ENCODE data around the gene DGKE.

DNA sequence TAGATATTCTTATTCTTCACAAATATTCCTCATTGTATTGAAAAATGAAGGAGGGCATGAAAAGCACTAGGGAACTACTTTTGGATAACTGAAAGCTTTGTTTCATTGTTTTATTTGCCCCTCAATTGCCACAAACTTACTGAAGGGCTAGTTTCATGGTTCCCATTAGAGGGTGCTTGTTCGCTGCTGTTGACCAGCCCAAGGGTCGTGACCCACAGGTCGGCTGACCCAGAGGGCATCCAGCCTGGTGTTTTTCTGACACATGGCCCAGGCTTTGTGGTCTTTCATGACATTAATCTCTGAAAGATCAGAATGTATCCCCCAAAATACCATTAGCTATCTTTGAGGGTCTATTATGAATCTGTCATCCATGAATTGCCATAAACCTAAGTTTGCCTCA is 30.0 kb downstream of the DGKE start:
- no peak for TF ChIP-seq POU2F2 (IDR thresholded peaks at IDR 0.05; ENCODE audit: low read depth, low read length)
- TF ChIP-seq POLR2AphosphoS5 (IDR thresholded peaks at IDR 0.05; ENCODE audit: low read depth, low read length) = no peak
- TF ChIP-seq POLR2A (IDR thresholded peaks at IDR 0.05; ENCODE audit: low read depth, low read length) = no peak
- no peak for TF ChIP-seq TAF1 (IDR thresholded peaks at IDR 0.05; ENCODE audit: low read depth, low read length)
